T-helper 17 cell (primary cell): ENCODE data around the gene LMF2. TPM values are rescaled to one million over a fixed set of nuclear protein-coding genes. Genes with fewer than 3 reads are reported as not detected.
"Not testable (repeated sequence)": the region's sequence is repeated elsewhere in the genome, so short reads cannot be mapped to it uniquely, and the experiment has no call there.

Experiments used
- ATAC-seq: fragments of 150-1000 bp; cut with Tn5 transposase; 2 replicates; pipeline ENCODE4 v1.10.0; 2021; ENCODE audit warnings: mild to moderate bottlenecking, moderate library complexity
- DNase-seq, 3 donors: peaks; one replicate each; pipeline versions ENCODE4 v3.0.0 to v3.0.0-alpha.2; 2020 to 2021
- H3K9me3 ChIP-seq: one replicate; pipeline ENCODE4 v1.7.0; 2013; ENCODE audit warnings: low read length, mild to moderate bottlenecking; ENCODE audit not compliant: control insufficient read depth, poor library complexity, severe bottlenecking
- H3K27ac Mint-ChIP-seq: one replicate; pipeline ENCODE4 v1.8.0; 2022; ENCODE audit warnings: mild to moderate bottlenecking, moderate library complexity, mixed read lengths
- H3K27me3 Mint-ChIP-seq: one replicate; pipeline ENCODE4 v1.8.0; 2022; ENCODE audit warnings: mixed read lengths
- H3K36me3 Mint-ChIP-seq: one replicate; pipeline ENCODE4 v1.8.0; 2022; ENCODE audit warnings: low read depth, mixed read lengths
- H3K4me1 Mint-ChIP-seq: one replicate; pipeline ENCODE4 v1.8.0; 2022; ENCODE audit warnings: mild to moderate bottlenecking, mixed read lengths
- H3K4me3 Mint-ChIP-seq: one replicate; pipeline ENCODE4 v1.8.0; 2022; ENCODE audit warnings: mild to moderate bottlenecking, moderate library complexity, mixed read lengths
- total RNA-seq, 4 donors: library from RNA in 2 of 4; stranded (reverse) in 2 of 4; gene quantifications; one replicate each; pipeline ENCODE4 v1.2.3 and lab custom pipeline; 2022 to 2026

LMF2 gene
- total RNA-seq, 2 donors from 2014 or later = 110 to 130 TPM

- peaks cover 29% of the 10 kb centered on the region for H3K4me1 Mint-ChIP-seq
- peak overlapping the region; percentile 82 for H3K4me3 Mint-ChIP-seq
- no peaks in the 10 kb centered on the region for H3K36me3 Mint-ChIP-seq
- DNase-seq (no peak), ATAC-seq (no peak)
- peak overlapping the region; percentile 86 for H3K27ac Mint-ChIP-seq
- no peaks in the 10 kb centered on the region for H3K27me3 Mint-ChIP-seq
- H3K9me3 ChIP-seq = no peaks in the 10 kb centered on the region
Measured at GRCh38 chr22:50544746-50545253, 37.3 kb upstream of the LMF2 start.

GRCh38 chr22:50544078-50544745 is 36.7 kb upstream of the LMF2 start:
- DNase-seq (peak; percentile 68 to 81 (median 72)), ATAC-seq (peak; percentile 61)
- Mint-ChIP-seq H3K36me3 (no peaks in the 10 kb centered on the region), H3K27ac (peak overlapping the region; percentile 86), H3K27me3 (no peaks in the 10 kb centered on the region), H3K4me3 (peak overlapping the region; percentile 82), H3K4me1 (peaks cover 31% of the 10 kb centered on the region)
- no peaks in the 10 kb centered on the region for H3K9me3 ChIP-seq

GRCh38 chr22:50542416-50542927 is 35.0 kb upstream of the LMF2 start:
- H3K4me1 Mint-ChIP-seq = peaks cover 40% of the 10 kb centered on the region
- no peak for DNase-seq
- H3K27ac Mint-ChIP-seq = peak overlapping the region; percentile 100
- H3K4me3 Mint-ChIP-seq = no peak overlapping the region
- no peaks in the 10 kb centered on the region for H3K9me3 ChIP-seq
- H3K27me3 Mint-ChIP-seq = no peaks in the 10 kb centered on the region
- ATAC-seq = no peak
- no peaks in the 10 kb centered on the region for H3K36me3 Mint-ChIP-seq

- DNase-seq, ATAC-seq, H3K9me3 ChIP-seq, H3K27me3 Mint-ChIP-seq, H3K4me3 Mint-ChIP-seq, H3K36me3 Mint-ChIP-seq: not testable (repeated sequence)
- Mint-ChIP-seq H3K4me1 (peaks cover 40% of the 10 kb centered on the region), H3K27ac (peak overlapping the region; percentile 100)
Measured at GRCh38 chr22:50541667-50542026, 34.1 kb upstream of the LMF2 start.

- DNase-seq (no peak), ATAC-seq (no peak)
- peaks cover 33% of the 10 kb centered on the region for H3K4me1 Mint-ChIP-seq
- no peak overlapping the region for H3K4me3 Mint-ChIP-seq
- no peaks in the 10 kb centered on the region for H3K36me3 Mint-ChIP-seq
- H3K27me3 Mint-ChIP-seq = no peaks in the 10 kb centered on the region
- H3K9me3 ChIP-seq = no peaks in the 10 kb centered on the region
- H3K27ac Mint-ChIP-seq = peak overlapping the region; percentile 100
Measured at GRCh38 chr22:50540381-50540780, 32.9 kb upstream of the LMF2 start.

GRCh38 chr22:50537765-50538164 is 30.3 kb upstream of the LMF2 start:
- DNase-seq = no peak
- Mint-ChIP-seq H3K36me3 (no peaks in the 10 kb centered on the region), H3K4me3 (peak overlapping the region; percentile 66), H3K27ac (peak overlapping the region; percentile 100), H3K4me1 (peaks cover 39% of the 10 kb centered on the region), H3K27me3 (no peaks in the 10 kb centered on the region)
- no peak for ATAC-seq
- H3K9me3 ChIP-seq = no peaks in the 10 kb centered on the region

GRCh38 chr22:50536226-50536625 is 28.7 kb upstream of the LMF2 start:
- Mint-ChIP-seq H3K27ac (no peak overlapping the region), H3K36me3 (peaks cover under 1% of the 10 kb centered on the region), H3K27me3 (no peaks in the 10 kb centered on the region), H3K4me1 (peaks cover 38% of the 10 kb centered on the region), H3K4me3 (no peak overlapping the region)
- ATAC-seq = no peak
- H3K9me3 ChIP-seq = no peaks in the 10 kb centered on the region
- no peak for DNase-seq

- no peaks in the 10 kb centered on the region for H3K27me3 Mint-ChIP-seq
Measured at GRCh38 chr22:50535113-50535512, 27.6 kb upstream of the LMF2 start.

GRCh38 chr22:50533856-50534711 is 26.6 kb upstream of the LMF2 start:
- not testable (repeated sequence) for DNase-seq, H3K9me3 ChIP-seq, ATAC-seq, H3K27me3 Mint-ChIP-seq, H3K36me3 Mint-ChIP-seq
- H3K27ac Mint-ChIP-seq = peak overlapping the region; percentile 96
- H3K4me1 Mint-ChIP-seq = peaks cover 25% of the 10 kb centered on the region
- H3K4me3 Mint-ChIP-seq = peak overlapping the region; percentile 45

More at GRCh38 chr22:50535113-50535512, 27.6 kb upstream of the LMF2 start:
- ATAC-seq (no peak), DNase-seq (no peak)
- peaks cover 2% of the 10 kb centered on the region for H3K36me3 Mint-ChIP-seq
- no peaks in the 10 kb centered on the region for H3K9me3 ChIP-seq
- no peak overlapping the region for H3K27ac Mint-ChIP-seq
- H3K4me3 Mint-ChIP-seq = no peak overlapping the region
- H3K4me1 Mint-ChIP-seq = peaks cover 33% of the 10 kb centered on the region

- H3K27me3 Mint-ChIP-seq = no peaks in the 10 kb centered on the region
- H3K9me3 ChIP-seq = no peaks in the 10 kb centered on the region
- DNase-seq (no peak), ATAC-seq (no peak)
- H3K4me1 Mint-ChIP-seq = peaks cover 24% of the 10 kb centered on the region
- peak overlapping the region; percentile 96 for H3K27ac Mint-ChIP-seq
- H3K36me3 Mint-ChIP-seq = peaks cover 2% of the 10 kb centered on the region
- H3K4me3 Mint-ChIP-seq = peak overlapping the region; percentile 95
Measured at GRCh38 chr22:50532824-50533796, 25.6 kb upstream of the LMF2 start.

GRCh38 chr22:50531962-50532674 is 24.6 kb upstream of the LMF2 start:
- Mint-ChIP-seq H3K4me1 (peaks cover 25% of the 10 kb centered on the region), H3K36me3 (peaks cover 2% of the 10 kb centered on the region)
- ATAC-seq = no peak

GRCh38 chr22:50531546-50531961 is 24.1 kb upstream of the LMF2 start:
- DNase-seq (peak; percentile 44 to 56 (median 46)), ATAC-seq (peak; percentile 57)
- no peaks in the 10 kb centered on the region for H3K9me3 ChIP-seq
- H3K27me3 Mint-ChIP-seq = no peaks in the 10 kb centered on the region
- peak overlapping the region; percentile 96 for H3K27ac Mint-ChIP-seq
- H3K36me3 Mint-ChIP-seq = peaks cover 2% of the 10 kb centered on the region
- peak overlapping the region; percentile 95 for H3K4me3 Mint-ChIP-seq
- peaks cover 30% of the 10 kb centered on the region for H3K4me1 Mint-ChIP-seq

More at GRCh38 chr22:50531962-50532674, 24.6 kb upstream of the LMF2 start:
- H3K4me3 Mint-ChIP-seq = peak overlapping the region; percentile 95
- peak overlapping the region; percentile 96 for H3K27ac Mint-ChIP-seq
- no peaks in the 10 kb centered on the region for H3K9me3 ChIP-seq
- no peak for DNase-seq
- no peaks in the 10 kb centered on the region for H3K27me3 Mint-ChIP-seq
